ENCODE measurements around the gene B4GALNT2.
A peak's percentile ranks its signal among the peaks of the same experiment; 100 is the strongest.

B4GALNT2 gene

GRCh38 chr17:49200423-49201083, 68.0 kb downstream of the B4GALNT2 start:
- no peak overlapping the region for H3K4me3 ChIP-seq (ENCODE audit: low read depth, low read length)
- no peak for TF ChIP-seq CTCF (IDR thresholded peaks at IDR 0.05; ENCODE audit: borderline replicate concordance, insufficient read depth, low read depth, low read length)

- H3K4me3 ChIP-seq (ENCODE audit: low read depth, low read length): no peak overlapping the region
- TF ChIP-seq CTCF (IDR thresholded peaks at IDR 0.05; ENCODE audit: borderline replicate concordance, insufficient read depth, low read depth, low read length): no peak
Observed at GRCh38 chr17:49201481-49201927, 68.9 kb downstream of the B4GALNT2 start.

- no peak for TF ChIP-seq CTCF (IDR thresholded peaks at IDR 0.05; ENCODE audit: borderline replicate concordance, insufficient read depth, low read depth, low read length)
- H3K4me3 ChIP-seq (ENCODE audit: low read depth, low read length): no peak overlapping the region
Observed at GRCh38 chr17:49203796-49204195, 71.2 kb downstream of the B4GALNT2 start.

GRCh38 chr17:49204516-49204915, 71.9 kb downstream of the B4GALNT2 start:
- TF ChIP-seq CTCF (IDR thresholded peaks at IDR 0.05; ENCODE audit: borderline replicate concordance, insufficient read depth, low read depth, low read length): no peak

GRCh38 chr17:49209061-49209571, 76.5 kb downstream of the B4GALNT2 start:
- H3K4me3 ChIP-seq (ENCODE audit: low read depth, low read length): no peak overlapping the region
- no peak for TF ChIP-seq CTCF (IDR thresholded peaks at IDR 0.05; ENCODE audit: borderline replicate concordance, insufficient read depth, low read depth, low read length)

More at GRCh38 chr17:49204516-49204915, 71.9 kb downstream of the B4GALNT2 start:
- no peak overlapping the region for H3K4me3 ChIP-seq (ENCODE audit: low read depth, low read length)

GRCh38 chr17:49210158-49211029, 77.8 kb downstream of the B4GALNT2 start, which contains the start of the genes ABI3 and GNGT2:
Gene ABI3, plus strand, starts transcription at chr17:49210707. Its CDS starts 18 bp downstream, at chr17:49210725.
Gene GNGT2, minus strand, starts transcription at chr17:49210574. Its CDS starts 3,152 bp downstream, at chr17:49207422.
- H3K4me3 ChIP-seq (ENCODE audit: low read depth, low read length): peak within 1 kb of the TSS; percentile 87
- no peak for TF ChIP-seq CTCF (IDR thresholded peaks at IDR 0.05; ENCODE audit: borderline replicate concordance, insufficient read depth, low read depth, low read length)

Data from GM12875 (cell line).